H1 (cell line): ENCODE data around the gene PSG1. TPM values are rescaled to one million over a fixed set of nuclear protein-coding genes. Genes with fewer than 3 reads are reported as not detected.
"Not testable (repeated sequence)": the region's sequence is repeated elsewhere in the genome, so short reads cannot be mapped to it uniquely, and the experiment has no call there.

Experiments used
- CTCF ChIA-PET: fragments of 300-600 bp; sonication (Branson Sonifier 250); formaldehyde crosslinking; loops from one replicate; lab custom pipeline; 2021; ENCODE audit not compliant: partially characterized antibody; lab: Charles Lee
- POLR2A ChIA-PET: fragments of 300-600 bp; sonication (Branson Sonifier 250); formaldehyde crosslinking; loops from one replicate; lab custom pipeline; 2021; ENCODE audit warnings: inconsistent platforms; ENCODE audit not compliant: partially characterized antibody; lab: Charles Lee
- DNase-seq, 2 experiments: peaks; one replicate each; pipeline versions ENCODE4 v3.0.0 to v3.0.0-alpha.2; 2010 to 2022; ENCODE audit warnings: low spot score in 2 of 2, low read depth in 1 of 2, mixed read lengths in 1 of 2
- FAIRE-seq: peaks from 2 replicates; lab custom pipeline; 2011; peaks lifted over from hg19 to GRCh38; lab: Jason Lieb, UNC
- H2AFZ ChIP-seq: 2 replicates; pipeline ENCODE4 v1.8.1; 2012; ENCODE audit warnings: low read length, inconsistent platforms
- H2AK5ac ChIP-seq: 2 replicates; pipeline ENCODE4 v1.6.1; 2013; ENCODE audit warnings: low read depth, low read length
- H2BK120ac ChIP-seq: replicated peaks from 2 replicates; pipeline ENCODE3; 2013; ENCODE audit warnings: low read depth, low read length, inconsistent platforms
- H2BK12ac ChIP-seq: 2 replicates; pipeline ENCODE4 v1.6.1; 2013; ENCODE audit warnings: low read depth, low read length
- H2BK15ac ChIP-seq: 2 replicates; pipeline ENCODE4 v1.6.1; 2013; ENCODE audit warnings: low read length
- H2BK20ac ChIP-seq: 2 replicates; pipeline ENCODE4 v1.6.1; 2013; ENCODE audit warnings: low read length
- H2BK5ac ChIP-seq: 2 replicates; pipeline ENCODE4 v1.6.1; 2013; ENCODE audit warnings: low read depth, low read length
- H3K14ac ChIP-seq: 2 replicates; pipeline ENCODE4 v1.6.1; 2013; ENCODE audit warnings: inconsistent platforms; ENCODE audit not compliant: insufficient read length
- H3K18ac ChIP-seq: 2 replicates; pipeline ENCODE4 v1.6.1; 2013; ENCODE audit warnings: low read length; ENCODE audit errors: extremely low read depth
- H3K23ac ChIP-seq: 2 replicates; pipeline ENCODE4 v1.6.1; 2013; ENCODE audit warnings: inconsistent platforms; ENCODE audit not compliant: insufficient read length
- H3K23me2 ChIP-seq: 2 replicates; pipeline ENCODE4 v1.6.1; 2013; ENCODE audit warnings: low read depth, low read length
- H3K27ac ChIP-seq: 2 replicates; pipeline ENCODE4 v1.6.1; 2011; ENCODE audit warnings: low read depth, low read length, inconsistent platforms
- H3K27me3 ChIP-seq, 4 experiments: replicated peaks in 1 of 4; 1 replicate in 1 of 4; 2 replicates in 3 of 4; pipeline versions ENCODE4 v1.6.1 to v1.8.1; 2011 to 2013; ENCODE audit warnings: low read length in 3 of 4, mild to moderate bottlenecking in 3 of 4, inconsistent platforms in 2 of 4, mixed read lengths in 2 of 4, moderate library complexity in 1 of 4; ENCODE audit not compliant: control insufficient read depth in 3 of 4, insufficient read depth in 3 of 4; ENCODE audit errors: extremely low read depth in 1 of 4
- H3K36me3 ChIP-seq, 4 experiments: 2 replicates each; pipeline versions ENCODE4 v1.6.1 to v1.8.1; 2011 to 2013; ENCODE audit warnings: mild to moderate bottlenecking in 4 of 4, low read length in 3 of 4, moderate library complexity in 2 of 4, control low read depth in 1 of 4, inconsistent platforms in 1 of 4; ENCODE audit not compliant: insufficient read depth in 4 of 4, control insufficient read depth in 2 of 4
- H3K4ac ChIP-seq: replicated peaks from 2 replicates; pipeline ENCODE3; 2013; ENCODE audit warnings: low read length, low read depth, mixed read lengths, inconsistent platforms; ENCODE audit not compliant: insufficient read length
- H3K4me1 ChIP-seq, 4 experiments: replicated peaks in 1 of 4; 1 replicate in 1 of 4; 2 replicates in 3 of 4; pipeline versions ENCODE4 v1.6.1 to v1.8.1; 2011 to 2013; ENCODE audit warnings: low read length in 3 of 4, inconsistent platforms in 2 of 4, mixed read lengths in 1 of 4; ENCODE audit not compliant: insufficient read depth in 4 of 4, control insufficient read depth in 3 of 4
- H3K4me2 ChIP-seq, 2 experiments: 2 replicates each; pipeline versions ENCODE4 v1.6.1 to v1.8.1; 2011 to 2013; ENCODE audit warnings: low read depth in 2 of 2, low read length in 2 of 2, control low read depth in 1 of 2, inconsistent platforms in 1 of 2, mild to moderate bottlenecking in 1 of 2; ENCODE audit not compliant: insufficient read depth in 1 of 2
- H3K4me3 ChIP-seq, 4 experiments: fragments of 200-600, 300-600 bp in 1 of 4; sonication (generic), shearing (Covaris generic), sonication (Bioruptor Twin) in 1 of 4; 2 replicates each; pipeline versions ENCODE4 v1.5.1 to v1.8.1; 2011 to 2016; ENCODE audit warnings: low read length in 4 of 4, low read depth in 3 of 4, control low read depth in 2 of 4, inconsistent platforms in 2 of 4, mild to moderate bottlenecking in 2 of 4, mixed read lengths in 1 of 4, moderate library complexity in 1 of 4; ENCODE audit not compliant: insufficient read depth in 2 of 4; ENCODE audit errors: extremely low read depth in 1 of 4
- H3K56ac ChIP-seq: replicated peaks from 2 replicates; pipeline ENCODE3; 2013; ENCODE audit warnings: low read depth, mild to moderate bottlenecking, mixed read lengths, low read length, inconsistent platforms; ENCODE audit not compliant: insufficient read length
- H3K79me1 ChIP-seq: 2 replicates; pipeline ENCODE4 v1.6.1; 2013; ENCODE audit warnings: low read depth, low read length, control low read depth
- H3K79me2 ChIP-seq, 2 experiments: 2 replicates each; pipeline versions ENCODE4 v1.6.1 to v1.8.1; 2012 to 2013; ENCODE audit warnings: low read length in 2 of 2, mild to moderate bottlenecking in 2 of 2, inconsistent platforms in 1 of 2; ENCODE audit not compliant: insufficient read depth in 2 of 2, control insufficient read depth in 1 of 2
- H3K9ac ChIP-seq, 4 experiments: replicated peaks in 1 of 4; 1 replicate in 1 of 4; 2 replicates in 3 of 4; pipeline versions ENCODE4 v1.6.1 to v1.8.1; 2011 to 2013; ENCODE audit warnings: low read depth in 3 of 4, low read length in 3 of 4, control low read depth in 2 of 4, mild to moderate bottlenecking in 2 of 4, moderate library complexity in 2 of 4, inconsistent platforms in 1 of 4; ENCODE audit errors: extremely low read depth in 1 of 4
- H3K9me3 ChIP-seq, 2 experiments: 2 replicates each; pipeline versions ENCODE4 v1.6.1 to v1.8.1; 2012 to 2013; ENCODE audit warnings: mild to moderate bottlenecking in 2 of 2, moderate library complexity in 2 of 2, control low read depth in 1 of 2, inconsistent platforms in 1 of 2, low read depth in 1 of 2, low read length in 1 of 2, mixed read lengths in 1 of 2; ENCODE audit not compliant: insufficient read depth in 2 of 2
- H4K20me1 ChIP-seq, 2 experiments: replicated peaks in 1 of 2; 2 replicates each; pipeline versions ENCODE3 to v1.8.1; 2011 to 2013; ENCODE audit warnings: inconsistent platforms in 2 of 2, low read length in 2 of 2, mild to moderate bottlenecking in 1 of 2; ENCODE audit not compliant: insufficient read depth in 2 of 2, control insufficient read depth in 1 of 2
- H4K5ac ChIP-seq: 2 replicates; pipeline ENCODE4 v1.6.1; 2013; ENCODE audit warnings: low read length, low read depth, mixed read lengths, inconsistent platforms; ENCODE audit not compliant: insufficient read length
- H4K8ac ChIP-seq: 2 replicates; pipeline ENCODE4 v1.8.0; 2013; ENCODE audit warnings: mild to moderate bottlenecking, moderate library complexity, low read length, inconsistent platforms; ENCODE audit not compliant: insufficient read depth; ENCODE audit errors: extremely low read depth
- H4K91ac ChIP-seq: replicated peaks from 2 replicates; pipeline ENCODE3; 2013; ENCODE audit warnings: low read length, mixed read lengths, inconsistent platforms; ENCODE audit not compliant: insufficient read length
- WGBS, 2 experiments: shearing (Covaris generic) in 1 of 2; methylation state at CpG; one replicate each; pipeline versions ENCODE4 v1.1.6 to v1.1.7; 2013 to 2015; ENCODE audit warnings: low lambda C conversion rate in 2 of 2, mixed read lengths in 2 of 2, inconsistent platforms in 1 of 2, low coverage in 1 of 2, missing lambda C conversion rate in 1 of 2; ENCODE audit not compliant: insufficient replicate concordance in 2 of 2, insufficient coverage in 1 of 2, insufficient read length in 1 of 2; ENCODE audit errors: extremely low coverage in 1 of 2, missing lambda C conversion rate in 1 of 2; 5-methylcytosine and 5-hydroxymethylcytosine counted together
- polyA plus RNA-seq, 7 experiments: library from polyadenylated mRNA; depleted of rRNA in 3 of 7; stranded (reverse) in 5 of 7; unstranded in 2 of 7; fragments of >200 nt in 5 of 7; fragments of 200-250 nt in 2 of 7; gene quantifications; 1 replicate in 5 of 7; 2 replicates in 1 of 7; 4 replicates in 1 of 7; pipeline versions ENCODE4 v1.2.1 to v1.2.3, GENCODE V29; 2011 to 2013; ENCODE audit warnings: missing spikeins in 2 of 7, mixed read lengths in 2 of 7
- total RNA-seq: library from RNA; stranded (reverse); fragmentation: NEBNext Ultra II Directional; extraction: Animal tissue kit (Norgen Biotek cat#: 25700); gene quantifications from 2 replicates; pipeline ENCODE4 v1.2.1, GENCODE V29; 2021

Gene PSG1
- total and polyA plus RNA-seq, 2 of the 8 experiments (the other 6 are each of a cell fraction or from before 2014, with no cell fraction given): not detected

DNA sequence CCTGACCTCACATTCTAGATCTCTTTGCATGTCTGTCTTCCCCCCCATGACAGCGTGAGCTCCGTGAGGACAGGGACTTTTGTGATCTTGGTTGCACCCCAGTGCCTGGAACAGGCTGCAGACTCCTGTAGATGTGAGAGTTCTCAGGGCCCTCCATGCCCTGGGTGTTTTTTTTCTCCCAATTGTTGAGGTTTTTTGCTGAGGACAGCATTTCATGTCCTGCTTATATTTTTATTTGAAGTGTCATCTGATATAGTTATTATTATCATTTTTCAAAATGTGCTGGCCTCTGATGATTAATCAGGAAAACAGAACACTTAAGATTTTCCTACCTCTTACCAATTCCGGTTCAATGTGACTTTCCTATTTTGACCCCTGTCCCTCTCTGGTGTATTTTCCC is 24.8 kb downstream of the PSG1 start:
- H3K23me2 ChIP-seq, H3K36me3 ChIP-seq, H2AFZ ChIP-seq, FAIRE-seq, H4K20me1 ChIP-seq, H3K4me1 ChIP-seq, H3K27ac ChIP-seq, H4K8ac ChIP-seq, H3K79me2 ChIP-seq, H3K27me3 ChIP-seq, H2BK15ac ChIP-seq, H2BK12ac ChIP-seq, H3K4me3 ChIP-seq, H3K4ac ChIP-seq, H2BK5ac ChIP-seq, H2AK5ac ChIP-seq, H2BK20ac ChIP-seq, H3K4me2 ChIP-seq, H3K79me1 ChIP-seq, POLR2A ChIA-PET, H4K5ac ChIP-seq, H3K9ac ChIP-seq, H3K18ac ChIP-seq, H2BK120ac ChIP-seq, DNase-seq, H3K14ac ChIP-seq, H3K23ac ChIP-seq, CTCF ChIA-PET, H3K56ac ChIP-seq, H4K91ac ChIP-seq: not testable (repeated sequence)
- peaks cover 27 to 74% of the 10 kb centered on the region in 2 experiments; a peak in 3 of 4 replicates for H3K9me3 ChIP-seq
- WGBS, 2 experiments: 80% methylated on average over 1 of the region's 3 CpGs; no CpG with 5 or more reads in 1 of the 2 experiments

DNA sequence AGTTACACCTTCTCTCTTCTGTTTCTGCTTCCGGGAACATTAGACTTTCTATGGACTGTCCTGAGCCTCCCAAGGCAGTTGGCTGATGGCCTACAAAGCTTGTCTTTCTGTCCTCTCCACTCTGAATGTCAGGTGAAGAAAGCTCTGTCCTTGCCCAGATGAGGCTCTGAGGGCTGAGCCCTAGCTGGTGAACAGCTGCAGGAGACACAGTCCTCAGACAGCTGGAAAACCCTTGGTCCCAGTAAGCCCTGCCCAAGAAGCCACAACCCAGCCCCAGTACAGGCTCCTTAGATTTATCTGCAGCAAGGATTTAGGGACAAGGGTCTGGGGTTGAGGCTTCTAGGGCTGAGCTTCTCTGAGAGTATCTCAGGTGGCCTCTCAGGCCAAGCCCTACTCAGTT is 26.3 kb downstream of the PSG1 start:
- H3K4me2 ChIP-seq, H2BK12ac ChIP-seq, H4K5ac ChIP-seq, H2BK20ac ChIP-seq, H3K79me2 ChIP-seq, DNase-seq, H3K36me3 ChIP-seq, H3K9ac ChIP-seq, H3K23ac ChIP-seq, FAIRE-seq, POLR2A ChIA-PET, H4K8ac ChIP-seq, H2BK5ac ChIP-seq, H3K4me3 ChIP-seq, H2AFZ ChIP-seq, H3K79me1 ChIP-seq, H2BK15ac ChIP-seq, CTCF ChIA-PET, H3K18ac ChIP-seq, H4K91ac ChIP-seq, H3K23me2 ChIP-seq, H3K27me3 ChIP-seq, H3K14ac ChIP-seq, H2BK120ac ChIP-seq, H3K56ac ChIP-seq, H3K27ac ChIP-seq, H3K4me1 ChIP-seq, H3K4ac ChIP-seq, H2AK5ac ChIP-seq, H4K20me1 ChIP-seq: not testable (repeated sequence)
- H3K9me3 ChIP-seq: peaks cover 27 to 74% of the 10 kb centered on the region in 2 experiments; a peak in 3 of 4 replicates
- 84% methylated on average over 1 of the region's 1 CpG; no CpG with 5 or more reads in 1 of the 2 experiments for WGBS, 2 experiments
